Stomach (tissue), 4 donors: ENCODE data around the gene STIM1.

Experiments used
- CTCF ChIP-seq, 7 experiments: fragments of 450-650 bp in 4 of 7; fragments of 200-600 bp in 3 of 7; sonication (generic) in 3 of 7; IDR thresholded peaks; one replicate each; pipeline ENCODE4 v1.5.1; 2016 to 2019; ENCODE audit warnings: antibody characterized with exemption in 7 of 7, control low read depth in 2 of 7, mild to moderate bottlenecking in 1 of 7
- EP300 ChIP-seq: sonication (generic); formaldehyde crosslinking; IDR thresholded peaks from one replicate; pipeline ENCODE4 v1.6.1; 2017; ENCODE audit warnings: antibody characterized with exemption

- TF ChIP-seq CTCF (IDR thresholded peaks at IDR 0.05) (no peak), EP300 (no peak)
These were observed 99.2 kb downstream of the STIM1 start for GRCh38 chr11:3954448-3955298.
